HG02610 (cell line): Measurements from ENCODE around the gene UNC80.

Experiments
- ATAC-seq: cut with Tn5 transposase; IDR thresholded peaks from one replicate; pipeline ENCODE4 v1.9.1; 2021; ENCODE audit warnings: mild to moderate bottlenecking, moderate library complexity; ENCODE audit not compliant: unreplicated experiment

UNC80 gene

DNA sequence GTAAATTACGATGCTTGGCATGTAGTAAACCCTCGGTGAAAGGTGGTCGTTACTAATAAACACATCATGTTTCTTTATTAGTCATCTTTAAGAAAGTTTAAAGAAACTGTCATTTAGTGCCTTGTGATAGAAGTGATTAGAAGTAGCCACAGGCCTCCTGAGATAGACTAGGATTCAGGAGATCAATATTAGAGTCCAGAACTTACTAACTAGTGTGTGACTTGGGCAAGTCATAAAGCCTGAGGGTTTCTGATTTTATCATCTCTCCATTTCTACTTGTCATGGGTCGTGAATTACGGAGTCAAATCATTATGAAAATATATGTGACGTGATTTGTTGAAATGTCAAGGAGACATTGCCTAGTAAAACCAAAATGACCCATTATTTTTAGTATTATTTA is 237.5 kb downstream of the UNC80 start:
- ATAC-seq, result no peak

GRCh38 chr2:210009896-210010295 is 238.3 kb downstream of the UNC80 start:
- ATAC-seq, result no peak

DNA sequence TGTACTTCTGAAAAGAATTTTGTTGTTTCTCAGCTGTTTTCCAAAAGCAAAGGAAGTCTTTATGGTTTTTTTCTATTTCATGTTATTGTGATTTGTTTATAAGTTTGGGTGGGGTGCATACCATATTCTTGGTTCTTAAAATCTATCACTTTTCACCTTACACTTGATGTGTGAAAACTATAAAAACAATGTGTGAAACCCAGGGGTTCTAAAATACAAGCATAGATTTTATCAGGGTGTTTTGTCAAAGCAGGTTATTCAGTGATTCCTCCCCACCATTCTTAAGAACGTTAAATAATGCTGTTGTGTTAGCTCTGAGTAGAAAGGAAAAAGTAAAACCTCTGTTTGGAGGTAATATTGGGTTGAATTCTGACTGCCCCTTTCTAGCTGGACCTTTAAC is 248.5 kb downstream of the UNC80 start:
- no peak for ATAC-seq

DNA sequence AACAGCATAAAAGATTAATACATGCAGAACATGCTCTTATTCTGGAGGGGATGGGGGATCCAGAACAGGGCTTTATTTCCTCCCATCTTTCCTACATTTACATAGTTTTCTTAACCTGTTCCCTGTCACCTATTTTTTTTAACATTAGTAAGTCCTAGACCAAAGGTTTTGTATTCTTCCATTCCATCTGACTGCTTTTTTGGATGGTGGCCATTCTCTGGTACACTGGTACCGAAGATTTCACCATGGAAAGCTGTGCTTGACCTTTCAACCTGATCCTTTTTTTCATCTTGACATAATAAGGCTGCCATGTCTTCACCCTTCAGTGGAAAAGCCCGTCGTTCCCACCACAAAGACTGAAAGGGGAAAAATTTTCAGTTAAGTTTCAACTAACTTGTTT is 251.2 kb downstream of the UNC80 start:
- no peak for ATAC-seq

DNA sequence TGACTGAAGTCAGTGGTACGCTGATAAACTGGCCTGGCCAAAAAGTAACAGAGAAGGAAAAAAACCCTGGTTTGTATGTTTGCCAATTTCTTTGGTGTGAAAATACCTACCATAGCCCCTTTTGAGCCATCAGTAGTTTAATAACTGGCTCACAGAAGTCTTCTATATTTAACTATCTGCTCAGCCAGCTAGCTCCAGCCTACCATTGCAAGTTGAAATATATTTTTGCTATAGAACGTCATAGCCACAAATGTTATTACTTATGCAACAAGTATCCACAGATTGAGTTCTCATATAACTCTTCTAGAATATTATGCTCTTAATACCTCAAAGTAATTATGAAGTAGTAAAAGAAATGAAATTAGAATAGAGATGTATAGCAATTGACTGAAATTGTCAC is 256.0 kb downstream of the UNC80 start:
- ATAC-seq, result no peak

- no peak for ATAC-seq
Observed at GRCh38 chr2:210028178-210028577, 256.5 kb downstream of the UNC80 start.

- ATAC-seq, result no peak
Observed at GRCh38 chr2:210034087-210034683, 262.6 kb downstream of the UNC80 start.

DNA sequence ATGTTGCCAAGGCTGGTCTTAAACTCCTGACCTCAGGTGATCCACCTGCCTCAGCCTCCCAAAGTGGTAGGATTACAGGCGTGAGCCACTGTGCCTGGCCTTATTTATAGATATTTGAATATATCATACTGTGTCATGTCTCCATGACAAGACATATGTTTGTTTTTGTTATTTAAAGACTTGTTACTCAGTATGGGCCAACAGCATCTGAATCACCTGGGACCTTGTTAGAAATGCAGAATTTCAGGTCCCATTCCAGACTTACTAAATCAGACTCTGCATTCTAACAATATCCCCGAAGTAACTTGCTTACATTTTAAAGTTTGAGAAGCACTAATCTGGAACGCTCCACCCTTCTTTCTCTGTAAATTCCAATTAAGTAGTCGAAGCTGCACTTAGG is 264.0 kb downstream of the UNC80 start:
- no peak for ATAC-seq

- no peak for ATAC-seq
Observed at GRCh38 chr2:210038078-210038477, 266.4 kb downstream of the UNC80 start.

GRCh38 chr2:210046851-210047500 is 275.3 kb downstream of the UNC80 start:
- no peak for ATAC-seq
